CD4-positive, alpha-beta T cell treated with Interferon gamma for 1 hour (primary cell): ENCODE data around the gene SLC5A1.
"Not testable (repeated sequence)": the region's sequence is repeated elsewhere in the genome, so short reads cannot be mapped to it uniquely, and the experiment has no call there.

Source experiments
- DNase-seq: peaks from one replicate; pipeline ENCODE4 v3.0.0-alpha.2; 2020

The SLC5A1 gene

DNA sequence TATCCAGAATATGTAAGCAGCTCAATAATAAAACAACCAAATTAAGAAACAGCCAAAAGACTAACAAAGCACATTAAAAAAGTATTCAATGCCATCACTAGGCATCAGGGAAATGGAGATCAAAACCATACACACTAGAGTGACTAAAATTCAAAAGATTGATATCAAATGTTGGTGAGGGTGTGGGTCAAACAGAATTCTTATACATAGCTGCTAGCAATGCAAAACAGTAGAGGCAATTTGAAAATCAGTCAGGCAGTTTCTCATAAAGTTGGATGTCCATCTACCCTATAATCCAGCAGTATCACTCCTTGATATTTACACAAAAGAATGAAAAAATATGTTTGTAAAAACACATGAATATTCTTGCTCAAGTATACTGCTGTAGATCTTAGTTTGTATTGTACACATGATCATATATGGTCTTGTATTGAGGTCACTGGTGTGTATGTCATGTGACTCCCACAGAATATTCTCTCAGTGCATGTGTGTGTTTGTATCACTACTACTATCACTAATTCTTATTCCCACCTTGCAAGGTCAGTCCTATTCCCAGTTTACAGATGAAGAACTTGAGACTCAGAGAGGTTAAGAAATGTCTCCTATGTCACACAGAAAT, 54.9 kb downstream of the SLC5A1 start:
- DNase-seq: no peak

DNA sequence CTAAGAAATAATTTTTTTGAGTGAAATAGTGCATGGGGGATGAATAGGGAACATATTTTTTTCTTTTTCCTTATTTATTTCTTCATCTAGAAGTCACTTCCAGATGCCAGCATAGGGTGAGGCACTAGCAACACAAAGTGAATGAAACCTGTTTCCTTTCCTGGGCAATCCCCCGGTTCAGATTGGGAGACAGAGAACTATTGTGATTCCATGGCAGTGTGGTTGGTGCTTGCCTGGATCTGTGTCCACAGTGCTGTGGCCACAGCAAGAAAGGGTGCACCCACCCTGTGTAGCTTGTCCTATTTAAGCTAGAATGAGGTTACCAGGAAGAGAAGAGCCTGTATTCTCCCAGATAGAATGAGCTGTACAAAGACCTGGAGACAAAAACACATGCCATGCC, 57.6 kb downstream of the SLC5A1 start:
- DNase-seq: no peak

DNA sequence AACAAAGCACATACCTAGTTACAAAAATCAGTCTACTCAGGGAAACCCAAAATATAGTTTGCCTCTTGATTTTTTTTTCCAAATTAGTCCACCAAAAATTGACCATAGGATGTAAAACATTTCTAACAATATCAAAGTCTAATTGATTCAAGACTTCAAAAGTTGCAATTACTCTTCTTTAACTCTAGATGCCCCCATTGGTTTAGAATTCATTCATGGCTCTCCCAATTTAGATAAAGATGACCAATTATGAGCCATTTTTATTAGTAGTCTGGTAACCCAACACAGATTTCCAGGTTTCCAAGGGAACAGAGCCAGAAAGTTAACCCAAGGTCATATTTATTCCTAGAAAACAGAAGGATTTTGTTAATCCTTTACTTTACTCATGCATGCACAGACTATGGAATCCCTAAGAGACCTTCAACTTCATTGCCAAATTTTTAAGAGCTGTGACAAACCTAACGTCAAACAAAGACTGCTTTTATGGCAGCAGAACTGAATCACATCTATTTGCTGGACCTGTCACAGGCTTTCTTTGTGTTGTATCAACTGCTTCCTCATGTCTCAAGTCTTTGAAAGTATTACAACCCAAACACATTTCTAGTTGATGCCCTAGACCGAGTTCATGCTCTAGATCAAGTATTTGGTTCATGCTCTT, 60.7 kb downstream of the SLC5A1 start:
- DNase-seq: no peak

DNA sequence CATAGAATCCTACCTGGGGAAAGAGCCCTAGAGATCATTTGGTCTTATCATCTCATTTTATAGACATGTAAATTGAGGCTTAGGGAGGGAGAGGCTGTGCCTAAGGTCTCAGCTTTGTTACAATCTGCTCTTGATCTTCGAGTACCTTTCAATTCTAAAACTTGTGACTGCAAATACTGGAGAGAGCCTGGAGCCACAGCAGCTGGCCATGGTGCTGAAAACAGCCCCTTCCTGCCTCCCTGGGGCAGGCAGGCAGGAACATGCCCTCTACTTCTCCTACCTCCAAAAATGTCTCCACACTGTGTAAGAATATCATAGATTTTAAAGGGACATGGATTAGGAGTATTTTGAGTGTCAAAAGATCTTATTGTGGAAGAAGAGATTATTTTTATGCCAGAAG, 63.9 kb downstream of the SLC5A1 start:
- DNase-seq: no peak

DNA sequence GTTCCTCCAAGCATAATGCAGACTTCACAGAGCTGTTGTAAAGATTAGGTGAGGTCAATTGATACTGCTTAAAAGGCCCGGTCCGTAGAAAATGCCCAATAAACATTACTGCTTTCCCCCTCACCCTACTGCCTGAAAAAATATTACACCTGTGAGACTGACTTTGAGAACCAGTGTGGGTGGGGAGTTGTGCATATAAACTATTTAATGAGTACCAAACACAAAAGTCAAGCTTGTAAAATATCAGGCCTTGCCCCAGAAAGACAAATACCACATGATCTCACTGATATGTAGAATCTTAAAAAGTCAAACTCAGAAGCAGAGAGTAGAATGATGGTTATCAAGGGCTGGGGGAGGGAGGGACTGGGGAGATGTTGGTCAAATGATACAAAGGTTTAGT, 69.3 kb downstream of the SLC5A1 start:
- no peak for DNase-seq

DNA sequence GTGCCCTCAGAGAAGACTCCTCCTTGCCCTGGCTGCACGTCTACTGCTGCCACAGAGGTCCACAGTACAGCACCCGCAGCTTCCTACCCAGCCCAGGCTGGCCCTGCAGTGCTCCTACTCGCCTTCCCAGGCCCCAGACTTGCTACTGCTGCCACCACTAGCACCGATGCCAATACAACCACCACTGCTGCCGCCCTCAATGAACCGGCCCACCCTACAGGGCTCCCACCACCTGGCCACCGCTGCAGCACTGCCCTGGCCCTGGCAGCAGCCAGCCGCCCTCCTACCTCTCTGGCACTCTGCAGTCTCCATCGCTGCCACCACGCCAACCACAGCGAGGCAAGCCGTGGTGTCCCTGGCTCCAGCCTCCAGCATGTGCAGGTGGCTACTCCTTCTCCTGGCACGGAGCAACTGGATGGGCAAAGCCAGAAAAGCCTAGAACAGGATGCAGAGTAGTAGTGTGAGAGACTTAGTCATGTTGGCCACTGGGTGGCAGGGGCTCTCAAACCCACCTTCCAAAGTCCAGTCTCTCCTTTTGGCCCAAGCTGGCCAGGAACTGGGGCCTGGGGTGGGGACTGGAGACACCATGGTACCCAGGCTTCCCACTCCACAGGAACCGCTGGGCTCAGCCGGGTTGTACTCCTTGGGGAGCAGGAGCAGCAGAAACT, 76.6 kb downstream of the SLC5A1 start:
- DNase-seq: no peak

DNA sequence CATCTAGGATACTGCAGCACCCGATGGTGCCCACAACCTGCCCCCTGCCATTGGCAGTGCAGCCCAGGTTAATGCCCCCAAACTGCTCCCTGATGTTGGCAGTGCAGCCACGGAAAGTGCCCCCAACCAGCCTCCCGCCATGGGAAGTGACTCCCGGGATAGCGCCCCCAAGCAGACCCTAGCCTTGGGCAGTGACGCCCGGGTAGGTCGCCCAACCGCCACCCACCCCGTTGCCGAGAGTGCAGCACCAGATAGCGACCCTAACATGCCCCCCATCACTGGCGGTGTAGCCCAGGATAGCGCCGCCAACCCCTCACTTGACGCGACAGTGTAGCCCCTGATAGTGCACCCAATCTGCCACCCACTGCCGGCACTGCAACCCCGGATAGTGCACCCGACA, 77.5 kb downstream of the SLC5A1 start:
- DNase-seq: no peak

DNA sequence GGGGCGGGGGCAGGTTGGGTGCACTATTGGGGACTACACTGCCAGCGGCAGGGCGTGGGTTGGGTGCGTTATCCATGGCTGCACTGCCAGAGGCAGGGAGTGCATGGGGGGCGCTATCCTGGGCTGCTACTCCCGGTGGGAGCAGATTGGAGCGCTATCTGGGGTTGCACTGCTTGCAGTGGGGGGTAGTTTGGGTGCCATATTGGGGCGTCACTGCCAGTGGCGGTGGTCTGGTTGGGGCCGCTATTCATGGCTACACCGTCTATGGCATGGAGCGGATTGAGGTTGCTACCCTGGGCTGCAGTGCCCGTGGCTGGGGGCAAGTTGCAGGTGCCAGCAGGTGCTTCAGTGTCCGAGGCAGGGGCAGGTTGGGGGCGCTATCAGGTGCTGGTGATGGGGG, 79.8 kb downstream of the SLC5A1 start:
- DNase-seq: no peak

DNA sequence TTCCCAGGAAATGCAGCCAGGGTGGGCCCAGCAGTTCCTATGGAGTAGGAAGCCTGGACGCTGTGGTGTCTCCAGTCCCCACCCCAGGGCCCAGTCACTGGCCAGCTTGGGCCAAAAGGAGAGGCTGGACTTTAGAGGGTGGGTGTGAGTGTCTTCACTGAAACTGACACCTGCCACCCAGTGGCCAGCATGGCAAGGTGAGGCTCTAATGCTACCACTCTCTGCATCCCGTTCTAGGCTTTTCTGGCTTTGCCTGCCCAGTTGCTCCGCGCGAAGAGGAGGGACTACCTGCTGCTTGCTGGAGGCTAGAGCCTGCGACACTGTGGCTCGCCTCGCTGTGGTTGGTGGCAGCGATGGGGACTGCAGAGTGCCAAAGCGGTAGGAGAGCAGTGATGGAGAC, 80.6 kb downstream of the SLC5A1 start:
- no peak for DNase-seq

DNA sequence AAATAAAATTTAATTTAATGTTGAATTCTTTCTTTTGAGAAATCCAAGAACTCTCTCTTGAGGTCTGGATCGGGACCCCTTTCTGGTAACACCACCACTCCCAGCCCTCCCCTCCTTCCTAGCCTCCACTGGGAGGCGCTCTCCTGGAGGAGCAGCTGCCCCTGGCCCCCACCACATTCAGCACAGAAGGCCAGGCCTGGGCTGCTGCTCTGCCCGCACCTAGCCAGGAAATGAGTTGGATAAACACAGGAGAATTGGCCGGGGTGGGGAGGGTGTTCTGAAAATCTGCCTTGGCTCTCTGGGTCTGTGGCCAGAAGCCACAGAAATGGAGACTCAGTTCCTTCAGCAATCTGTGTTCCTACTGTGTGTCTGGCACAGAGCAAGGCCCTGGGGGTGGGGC, 84.8 kb downstream of the SLC5A1 start:
- DNase-seq: no peak

DNA sequence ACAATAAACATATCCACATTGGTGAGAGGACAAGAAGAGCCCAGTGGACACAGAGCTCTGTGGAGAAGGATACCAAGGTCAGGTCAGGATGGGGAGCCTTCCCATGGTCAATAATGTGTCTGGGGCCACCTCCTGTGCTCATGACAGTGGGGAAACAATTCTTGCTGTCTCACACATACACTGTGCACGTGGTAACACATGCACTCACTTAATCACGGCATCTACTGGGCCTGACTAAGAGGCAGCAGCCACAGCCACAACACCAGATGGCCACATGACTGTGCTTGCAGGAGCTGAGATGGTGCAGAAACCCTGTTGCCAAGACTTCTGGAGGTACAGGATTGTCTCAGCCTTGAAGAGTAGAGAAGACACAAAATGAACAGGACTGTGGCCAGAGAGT, 87.4 kb downstream of the SLC5A1 start:
- DNase-seq: no peak

DNA sequence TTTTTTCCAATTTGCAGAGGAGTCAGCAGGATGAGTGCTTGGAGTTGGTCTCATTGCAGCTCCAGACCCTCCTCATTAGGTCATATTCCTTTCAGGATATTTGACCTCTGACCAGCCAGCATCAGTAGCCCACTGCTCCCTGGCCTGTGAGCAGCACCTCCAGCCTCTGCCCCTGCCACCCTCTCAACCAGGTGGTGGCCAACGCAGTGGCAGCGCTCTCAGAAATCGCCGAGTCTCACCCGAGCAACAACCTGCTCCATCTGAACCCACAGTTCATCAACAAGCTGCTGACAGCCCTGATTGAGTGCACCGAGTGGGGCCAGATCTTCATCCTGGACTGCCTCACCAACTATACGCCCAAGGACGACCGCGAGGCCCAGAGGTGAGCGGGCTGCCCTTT, 89.1 kb downstream of the SLC5A1 start:
- DNase-seq: no peak

DNA sequence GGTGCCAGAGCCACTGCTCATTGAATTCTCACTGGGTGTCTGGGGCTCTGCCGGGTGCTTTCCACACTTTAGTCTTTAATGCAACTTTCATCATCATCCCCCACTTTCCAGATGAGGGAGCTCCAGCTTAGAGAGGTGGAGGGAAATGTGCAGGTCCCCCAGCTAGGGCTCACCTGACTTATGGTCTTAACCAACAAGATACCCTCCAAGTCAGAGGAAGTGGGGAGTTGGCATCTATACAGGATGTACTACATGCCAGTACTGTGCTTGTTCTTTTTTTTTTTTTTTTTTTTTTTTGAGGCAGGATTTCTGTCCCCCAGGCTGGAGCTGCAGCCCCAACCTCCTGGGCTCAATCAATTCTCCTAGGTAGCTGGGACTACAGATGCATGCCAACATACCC, 89.7 kb downstream of the SLC5A1 start:
- DNase-seq: no peak

DNA sequence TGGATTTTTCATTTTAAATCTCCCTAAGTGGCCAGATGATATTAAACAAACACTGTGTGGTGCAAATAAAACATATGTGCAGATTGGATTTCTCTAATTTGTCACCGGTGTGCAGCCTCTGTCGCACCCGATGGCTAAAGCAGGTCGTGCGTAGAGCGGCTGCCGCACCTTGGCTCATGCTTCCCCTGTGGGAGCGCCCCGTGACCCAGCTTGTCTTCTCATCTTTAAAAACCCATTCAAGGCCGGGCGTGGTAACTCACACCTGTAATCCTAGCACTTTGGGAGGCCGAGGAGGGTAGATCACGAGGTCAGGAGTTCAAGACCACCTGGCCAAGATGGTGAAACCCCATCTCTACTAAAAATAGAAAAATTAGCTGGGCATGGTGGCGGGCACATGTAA, 91.7 kb downstream of the SLC5A1 start:
- not testable (repeated sequence) for DNase-seq

DNA sequence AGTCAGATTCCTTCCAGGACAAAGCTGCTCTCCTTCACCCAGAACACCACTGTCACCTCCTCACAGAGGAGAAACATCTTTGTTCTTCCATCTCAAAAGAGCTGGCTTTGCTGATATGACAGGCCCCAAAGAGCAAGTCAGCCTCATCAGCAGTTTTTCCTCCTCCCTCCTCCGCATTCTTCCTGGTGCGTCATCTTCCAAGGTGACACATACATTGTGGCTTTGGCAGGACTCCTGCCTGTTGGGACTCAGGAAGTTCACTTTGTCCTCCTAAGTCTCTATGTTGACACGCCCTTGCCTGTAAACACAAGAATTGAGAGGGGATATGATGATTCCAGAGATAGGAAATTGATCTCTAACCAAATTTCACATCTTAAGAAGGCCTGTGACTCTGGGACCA, 92.9 kb downstream of the SLC5A1 start:
- not testable (repeated sequence) for DNase-seq

DNA sequence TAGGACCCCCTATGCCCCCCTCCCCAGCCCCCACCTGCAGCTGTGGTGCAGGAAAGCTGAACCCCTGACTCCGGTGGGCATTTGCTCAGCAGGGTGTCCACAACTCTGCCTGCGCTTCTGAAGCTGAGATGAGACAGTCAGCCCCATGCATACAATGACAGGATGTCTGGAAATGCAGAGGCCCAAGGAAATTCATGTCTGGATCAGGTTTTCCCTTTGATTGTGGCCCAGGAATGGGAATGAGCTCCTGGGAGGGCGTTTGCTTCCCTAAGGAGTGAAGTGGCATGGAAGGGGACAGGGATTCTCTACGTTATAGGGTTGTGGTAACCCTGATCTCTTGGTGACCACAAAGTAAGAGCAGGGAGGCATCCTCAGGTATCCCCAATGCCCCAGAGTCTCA, 93.8 kb downstream of the SLC5A1 start:
- DNase-seq: not testable (repeated sequence)

DNA sequence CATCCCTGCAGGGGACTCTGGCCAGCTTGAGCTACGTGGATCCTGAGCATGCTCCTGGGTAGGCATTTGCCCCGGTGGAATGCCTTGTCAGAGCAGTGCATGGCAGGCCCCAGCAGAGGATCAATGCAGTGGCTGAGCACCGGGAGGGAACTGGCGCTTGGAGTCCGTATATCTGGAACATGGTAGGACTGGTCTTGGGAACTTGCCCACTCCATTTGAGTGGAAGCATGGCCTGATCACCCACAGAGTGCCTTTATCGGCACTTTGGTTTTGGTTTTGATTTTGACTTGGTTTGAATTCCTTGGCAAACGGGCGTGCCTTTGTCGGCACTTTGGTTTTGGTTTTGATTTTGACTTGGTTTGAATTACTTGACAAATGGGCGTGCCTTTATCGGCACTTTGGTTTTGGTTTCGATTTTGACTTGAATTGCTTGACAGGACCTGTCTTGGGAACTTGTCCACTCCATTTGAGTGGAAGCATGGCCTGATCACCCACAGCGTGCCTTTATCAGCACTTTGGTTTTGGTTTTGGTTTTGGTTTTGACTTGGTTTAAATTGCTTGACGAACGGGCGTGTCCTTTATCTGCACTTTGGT, 94.8 kb downstream of the SLC5A1 start:
- peak; percentile 63 for DNase-seq

DNA sequence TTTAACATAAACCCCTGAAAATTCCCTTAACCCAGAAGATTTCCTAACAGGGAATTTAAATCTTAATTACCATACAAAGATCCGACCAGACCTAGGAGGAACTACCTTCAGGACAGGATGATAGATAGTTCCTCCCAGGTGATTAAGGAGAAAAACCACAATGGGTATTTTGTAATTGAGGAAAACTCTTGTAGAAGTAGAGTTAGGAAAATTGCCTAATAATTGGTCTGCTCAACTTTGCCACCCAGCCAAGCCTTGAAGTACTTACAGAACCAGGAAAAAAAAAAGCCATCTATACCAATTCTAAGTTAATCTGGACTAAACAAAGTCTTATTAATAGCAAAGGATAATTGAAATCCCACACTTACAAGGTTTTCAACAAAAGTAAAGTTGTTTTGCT, 95.5 kb downstream of the SLC5A1 start:
- DNase-seq: not testable (repeated sequence)

DNA sequence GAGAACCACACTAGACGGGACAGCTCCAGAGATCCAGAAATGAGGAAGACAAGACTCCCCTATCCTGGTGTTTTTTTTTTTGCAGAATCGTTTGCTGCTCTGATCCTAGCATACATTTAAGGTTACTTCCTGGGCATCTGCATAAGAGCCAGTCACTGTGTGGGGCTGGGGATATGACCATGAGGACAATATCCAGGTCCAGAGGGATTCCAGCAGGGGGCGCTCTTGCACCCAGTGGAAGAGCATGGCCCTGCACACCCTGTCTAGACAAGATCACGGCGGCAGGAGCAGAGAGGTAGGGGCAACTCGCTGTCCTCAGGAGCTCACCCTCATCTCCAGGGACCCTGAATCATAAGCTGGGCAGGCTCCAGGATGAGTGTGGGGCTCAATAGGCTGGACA, 97.6 kb downstream of the SLC5A1 start:
- not testable (repeated sequence) for DNase-seq

DNA sequence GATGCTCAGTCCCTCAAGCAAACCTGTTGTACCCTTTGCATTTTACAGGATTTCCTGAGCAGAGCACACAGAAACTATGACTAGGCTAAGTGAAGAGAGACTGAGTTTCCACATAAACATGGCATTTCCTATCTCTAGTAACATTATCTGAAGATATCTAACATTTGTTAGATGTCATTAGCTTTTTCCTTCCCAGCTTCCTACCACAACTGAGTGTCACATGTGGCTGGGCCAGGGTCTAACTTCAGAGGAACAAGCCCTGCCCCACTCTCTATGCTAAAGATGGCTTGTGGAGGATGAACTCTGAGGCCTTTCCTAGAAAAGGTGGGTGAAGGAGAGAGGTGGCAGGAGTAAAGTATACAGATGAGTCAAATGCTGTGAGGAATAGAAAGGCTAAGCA, 99.5 kb downstream of the SLC5A1 start:
- DNase-seq: no peak

DNA sequence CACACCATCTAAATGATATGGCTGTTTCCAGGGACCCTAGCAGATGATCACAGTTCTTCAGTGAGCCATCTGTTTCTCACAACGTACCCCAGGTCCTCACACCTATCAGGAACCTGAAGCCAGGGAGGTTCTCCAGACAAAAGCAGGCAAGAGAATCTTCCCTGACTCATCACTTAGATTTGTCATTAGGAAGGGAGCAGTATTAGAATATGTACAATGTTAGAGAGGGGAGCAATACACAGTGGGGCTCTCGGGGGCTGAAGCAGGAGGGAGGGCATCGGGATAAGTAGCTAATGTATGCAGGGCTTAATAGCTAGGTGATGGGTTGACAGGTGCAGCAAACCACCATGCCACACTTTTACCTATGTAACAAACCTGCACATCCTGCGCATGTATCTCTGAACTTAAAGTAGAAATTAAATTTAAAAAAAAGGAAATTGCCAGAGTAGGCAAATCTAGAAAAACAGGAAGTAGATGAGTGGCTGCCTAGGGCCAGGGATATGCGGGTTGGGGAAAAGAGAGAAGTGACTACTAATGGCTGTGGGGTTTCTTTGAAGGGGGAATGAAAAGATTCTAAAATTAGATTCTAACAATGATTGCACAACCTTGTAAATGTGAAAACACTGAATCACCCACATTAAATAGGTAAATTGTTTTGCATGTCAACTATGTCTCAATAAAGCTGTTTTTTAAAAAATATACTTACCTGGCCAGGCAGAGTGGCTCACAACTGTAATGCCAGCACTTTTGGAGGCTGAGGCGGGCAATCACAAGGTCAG, 101.6 kb downstream of the SLC5A1 start:
- DNase-seq: peak; percentile 60

DNA sequence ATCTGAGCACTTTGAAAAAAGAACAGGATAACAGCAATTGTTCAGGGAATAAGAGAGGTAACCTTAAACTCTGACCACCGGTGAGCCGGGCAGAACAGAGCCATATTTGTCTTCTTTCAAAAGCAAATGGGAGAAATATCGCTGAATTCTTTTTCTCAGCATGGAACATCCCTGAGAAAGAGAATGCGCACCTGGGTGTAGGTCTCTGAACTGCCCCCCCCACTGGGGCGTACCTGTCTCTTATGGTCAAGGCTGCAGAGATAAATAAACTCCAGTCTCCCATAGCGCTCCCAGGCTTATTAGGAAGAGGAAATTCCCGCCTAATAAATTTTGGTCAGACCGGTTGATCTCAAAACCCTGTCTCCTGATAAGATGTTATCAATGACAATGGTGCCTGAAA, 104.1 kb downstream of the SLC5A1 start:
- DNase-seq: not testable (repeated sequence)

DNA sequence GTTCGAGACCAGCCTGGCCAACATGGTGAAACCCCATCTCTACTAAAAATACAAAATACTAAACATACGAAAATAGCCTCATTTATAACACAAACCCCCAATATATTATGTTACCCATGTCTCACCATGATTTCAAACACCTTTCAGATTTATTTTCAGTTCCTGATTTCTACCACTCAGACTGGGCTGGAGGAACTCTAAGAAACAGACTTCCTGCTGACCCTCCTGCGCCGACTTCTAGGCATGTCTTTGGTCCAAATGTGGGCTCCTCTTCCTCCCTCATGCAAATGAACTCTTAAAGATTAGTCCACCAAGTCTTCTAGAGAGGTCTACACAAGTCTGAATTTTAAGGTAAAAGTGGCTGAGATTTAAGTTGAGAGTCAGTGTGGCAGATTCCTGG, 105.3 kb downstream of the SLC5A1 start:
- not testable (repeated sequence) for DNase-seq
